ENCODE results near the gene UPB1. TPM values are rescaled to one million over a fixed set of nuclear protein-coding genes. Genes with fewer than 3 reads are reported as not detected.
"Not testable (repeated sequence)": the region's sequence is repeated elsewhere in the genome, so short reads cannot be mapped to it uniquely, and the experiment has no call there.

The UPB1 gene
- total and polyA plus RNA-seq, 2 donors: 0.14 to 0.90 TPM

- no peak for DNase-seq (ENCODE audit: extremely low spot score)
- 90% methylated on average over 6 of the region's 6 CpGs for WGBS
- Histone ChIP-seq H3K27ac (ENCODE audit: low read depth) (no peak overlapping the region), H3K4me3 (ENCODE audit: low read depth, low read length) (no peak overlapping the region), H3K36me3 (ENCODE audit: insufficient read depth) (peaks cover 2% of the 10 kb centered on the region), H3K4me1 (ENCODE audit: insufficient read depth) (no peaks in the 10 kb centered on the region)
Observed at GRCh38 chr22:24541681-24542515, 46.8 kb downstream of the UPB1 start.

- DNase-seq (ENCODE audit: extremely low spot score): no peak
- WGBS: 89% methylated on average over 9 of the region's 9 CpGs
- peaks cover 2% of the 10 kb centered on the region for H3K36me3 ChIP-seq (ENCODE audit: insufficient read depth)
Observed at GRCh38 chr22:24542641-24543040, 47.5 kb downstream of the UPB1 start.

GRCh38 chr22:24543185-24543601 is 48.1 kb downstream of the UPB1 start:
- Histone ChIP-seq H3K4me1 (ENCODE audit: insufficient read depth) (no peaks in the 10 kb centered on the region), H3K27ac (ENCODE audit: low read depth) (no peak overlapping the region), H3K4me3 (ENCODE audit: low read depth, low read length) (no peak overlapping the region), H3K36me3 (ENCODE audit: insufficient read depth) (peaks cover 2% of the 10 kb centered on the region)
- 86% methylated on average over 7 of the region's 7 CpGs for WGBS
- DNase-seq (ENCODE audit: extremely low spot score): no peak

More at GRCh38 chr22:24542641-24543040, 47.5 kb downstream of the UPB1 start:
- Histone ChIP-seq H3K4me3 (ENCODE audit: low read depth, low read length) (no peak overlapping the region), H3K4me1 (ENCODE audit: insufficient read depth) (no peaks in the 10 kb centered on the region), H3K27ac (ENCODE audit: low read depth) (no peak overlapping the region)

GRCh38 chr22:24543679-24544243 is 48.6 kb downstream of the UPB1 start:
- Histone ChIP-seq H3K36me3 (ENCODE audit: insufficient read depth) (peaks cover 2% of the 10 kb centered on the region), H3K4me3 (ENCODE audit: low read depth, low read length) (no peak overlapping the region), H3K27ac (ENCODE audit: low read depth) (no peak overlapping the region), H3K4me1 (ENCODE audit: insufficient read depth) (no peaks in the 10 kb centered on the region)
- WGBS: 91% methylated on average over 11 of the region's 11 CpGs
- no peak for DNase-seq (ENCODE audit: extremely low spot score)

- H3K4me1 ChIP-seq (ENCODE audit: insufficient read depth): no peaks in the 10 kb centered on the region
Observed at GRCh38 chr22:24548812-24549211, 53.7 kb downstream of the UPB1 start.

DNA sequence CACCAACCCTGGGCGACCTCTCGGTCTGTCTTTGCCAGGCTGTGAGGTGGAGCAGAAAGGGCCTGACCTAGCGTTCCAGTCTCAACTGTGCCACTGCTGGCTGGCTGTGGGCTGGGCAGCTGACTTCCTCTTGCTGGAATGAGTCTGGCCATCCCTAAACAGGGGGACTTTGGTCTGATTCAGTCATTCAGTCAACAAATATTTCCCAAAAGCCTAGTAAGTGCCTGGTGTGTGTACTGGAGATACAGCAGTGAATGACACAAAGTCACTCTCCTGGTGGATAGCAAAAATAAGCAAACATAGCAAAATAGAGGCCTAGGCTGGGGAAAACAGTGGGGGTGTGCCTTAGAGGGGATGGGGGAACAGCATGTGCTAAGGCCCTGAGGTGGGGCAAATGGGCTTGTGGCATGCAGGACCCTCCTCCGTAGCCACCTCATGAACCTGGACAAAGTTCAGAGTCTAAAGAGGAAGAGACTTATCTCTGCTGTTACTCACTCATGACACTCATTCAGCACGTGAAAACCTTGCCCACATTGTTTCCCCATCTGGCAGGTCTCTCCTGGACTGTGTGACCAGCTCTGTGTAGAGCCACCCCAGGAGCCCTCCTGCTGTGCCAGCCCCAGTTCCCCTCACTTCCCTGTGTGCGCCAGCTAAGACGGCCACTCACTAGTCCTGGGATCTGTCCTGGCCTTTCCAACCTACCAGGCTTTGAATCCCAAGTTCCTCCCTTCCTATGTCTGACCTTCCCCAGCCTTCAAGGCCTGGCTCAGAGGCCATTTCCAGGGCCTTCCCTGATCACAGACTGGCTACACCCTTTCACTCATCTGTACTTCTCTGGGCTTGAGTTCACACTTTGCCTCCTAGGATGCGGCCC is 55.1 kb downstream of the UPB1 start:
- no peaks in the 10 kb centered on the region for H3K4me1 ChIP-seq (ENCODE audit: insufficient read depth)
- H3K27ac ChIP-seq (ENCODE audit: low read depth): no peak overlapping the region
- no peaks in the 10 kb centered on the region for H3K36me3 ChIP-seq (ENCODE audit: insufficient read depth)
- 88% methylated on average over 8 of the region's 8 CpGs for WGBS
- H3K4me3 ChIP-seq (ENCODE audit: low read depth, low read length): no peak overlapping the region
- no peak for DNase-seq (ENCODE audit: extremely low spot score)

More at GRCh38 chr22:24548812-24549211, 53.7 kb downstream of the UPB1 start:
- WGBS: 95% methylated on average over 4 of the region's 4 CpGs
- DNase-seq (ENCODE audit: extremely low spot score): no peak
- Histone ChIP-seq H3K27ac (ENCODE audit: low read depth) (no peak overlapping the region), H3K4me3 (ENCODE audit: low read depth, low read length) (no peak overlapping the region), H3K36me3 (ENCODE audit: insufficient read depth) (no peaks in the 10 kb centered on the region)

DNA sequence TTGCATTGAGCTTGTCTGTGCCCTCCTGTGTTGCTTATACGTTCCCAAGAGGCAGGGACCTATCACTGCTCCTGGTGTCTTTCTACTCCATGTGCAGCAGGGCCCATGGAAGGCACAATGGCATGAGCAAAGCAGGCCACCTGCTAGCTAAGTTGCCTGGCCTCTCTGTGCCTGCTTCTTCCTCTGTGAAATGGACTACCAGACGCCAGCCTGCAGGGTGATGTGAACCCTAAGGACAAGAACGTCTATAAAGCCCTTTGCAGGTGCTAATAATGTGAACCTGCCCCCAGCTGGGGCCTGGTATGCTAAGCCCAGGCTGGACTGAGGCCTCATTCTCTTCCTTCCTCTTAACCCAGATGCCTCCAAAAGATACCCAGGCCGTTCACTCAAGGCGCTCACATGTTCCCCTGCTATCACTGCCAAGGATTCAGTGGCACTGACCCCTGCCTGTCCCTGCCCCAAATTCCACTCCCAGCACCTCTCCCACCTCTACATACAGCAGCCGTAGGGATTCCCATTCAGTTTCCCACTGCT is 55.8 kb downstream of the UPB1 start:
- H3K4me1 ChIP-seq (ENCODE audit: insufficient read depth): no peaks in the 10 kb centered on the region
- no peak overlapping the region for H3K4me3 ChIP-seq (ENCODE audit: low read depth, low read length)
- 78% methylated on average over 6 of the region's 6 CpGs for WGBS
- no peaks in the 10 kb centered on the region for H3K36me3 ChIP-seq (ENCODE audit: insufficient read depth)
- DNase-seq (ENCODE audit: extremely low spot score): no peak
- no peak overlapping the region for H3K27ac ChIP-seq (ENCODE audit: low read depth)

DNA sequence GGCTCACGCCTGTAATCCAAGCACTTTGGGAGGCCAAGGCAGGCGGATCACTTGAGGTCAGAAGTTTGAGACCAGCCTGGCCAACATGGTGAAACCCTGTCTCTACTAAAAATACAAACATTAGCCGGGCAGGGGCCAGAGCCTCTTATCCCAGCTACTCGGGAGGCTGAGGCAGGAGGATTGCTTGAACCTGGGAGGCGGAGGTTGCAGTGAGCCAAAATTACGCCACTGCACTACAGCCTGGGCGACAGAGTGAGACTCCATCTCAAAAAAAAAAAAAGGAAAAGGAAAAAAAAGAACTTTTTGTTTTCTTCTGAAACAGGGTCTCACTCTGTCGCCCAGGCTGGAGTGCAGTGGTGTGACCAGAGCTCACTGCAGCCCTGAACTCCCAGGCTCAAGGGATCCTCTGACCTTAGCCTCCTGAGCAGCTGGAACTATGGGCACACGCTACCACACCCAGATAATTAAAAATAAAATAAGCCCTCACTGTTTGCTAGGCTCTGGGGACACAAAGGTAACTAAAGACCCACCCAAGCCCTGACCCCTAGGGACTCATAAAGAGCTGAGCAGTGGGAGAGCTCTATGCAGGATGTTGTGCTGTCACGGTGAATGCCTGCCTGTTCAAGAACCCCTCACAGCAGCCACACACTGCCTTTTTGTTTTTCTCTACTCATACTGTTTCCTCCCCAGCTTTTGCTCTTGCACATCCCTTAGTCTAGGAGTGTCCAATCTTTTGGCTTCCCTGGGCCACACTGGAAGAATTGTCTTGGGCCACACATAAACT is 57.6 kb downstream of the UPB1 start:
- H3K4me3 ChIP-seq (ENCODE audit: low read depth, low read length); H3K36me3 ChIP-seq (ENCODE audit: insufficient read depth); H3K27ac ChIP-seq (ENCODE audit: low read depth); H3K4me1 ChIP-seq (ENCODE audit: insufficient read depth); DNase-seq (ENCODE audit: extremely low spot score): not testable (repeated sequence)
- 80% methylated on average over 10 of the region's 10 CpGs for WGBS

DNA sequence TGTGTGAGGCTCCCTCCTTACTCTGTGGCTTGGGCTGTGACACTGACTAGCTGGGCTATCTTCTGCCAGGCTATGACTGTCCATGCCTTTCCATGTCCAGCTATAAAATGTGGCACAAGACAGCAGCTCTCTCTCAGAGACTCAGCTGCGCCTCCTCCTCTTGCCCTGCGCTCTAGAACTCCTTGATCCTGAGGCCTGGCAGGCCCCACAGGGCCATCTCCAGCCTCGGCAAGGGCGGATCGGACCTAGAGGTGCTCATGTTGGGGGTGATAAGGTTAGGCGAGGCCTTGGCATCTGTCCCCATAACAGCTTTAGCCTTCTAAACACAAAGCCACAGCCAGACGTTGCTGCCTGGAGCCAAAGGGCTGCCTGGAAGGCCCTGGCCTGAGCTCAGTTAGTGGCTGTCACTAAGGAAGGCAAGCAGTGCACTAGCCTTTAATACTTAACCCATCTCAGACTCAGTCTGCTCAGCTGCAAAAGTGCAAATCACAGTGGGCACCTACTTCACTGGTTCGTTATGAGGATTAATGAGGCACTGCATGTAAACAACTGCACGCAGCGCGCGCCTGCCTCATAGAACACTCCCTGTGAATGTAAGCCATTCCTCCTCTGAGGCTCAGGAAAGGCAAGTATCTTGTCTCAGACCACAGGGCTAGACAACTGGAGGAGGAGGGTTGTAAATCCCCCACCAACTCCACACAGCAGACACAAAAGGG is 58.6 kb downstream of the UPB1 start:
- Histone ChIP-seq H3K4me3 (ENCODE audit: low read depth, low read length) (peak overlapping the region; percentile 83), H3K27ac (ENCODE audit: low read depth) (peak overlapping the region; percentile 95), H3K4me1 (ENCODE audit: insufficient read depth) (no peaks in the 10 kb centered on the region), H3K36me3 (ENCODE audit: insufficient read depth) (no peaks in the 10 kb centered on the region)
- 24% methylated on average over 12 of the region's 12 CpGs for WGBS
- DNase-seq (ENCODE audit: extremely low spot score): no peak

- DNase-seq (ENCODE audit: extremely low spot score): no peak
- no peaks in the 10 kb centered on the region for H3K36me3 ChIP-seq (ENCODE audit: insufficient read depth)
- WGBS: under 1% methylated on average over 64 of the region's 64 CpGs
- H3K4me3 ChIP-seq (ENCODE audit: low read depth, low read length): peak within 1 kb of the TSS; percentile 95
- H3K27ac ChIP-seq (ENCODE audit: low read depth): peak within 1 kb of the TSS; percentile 95
- no peaks in the 10 kb centered on the region for H3K4me1 ChIP-seq (ENCODE audit: insufficient read depth)
Observed at GRCh38 chr22:24554313-24555164, 59.4 kb downstream of the UPB1 start, which contains the start of gene GUCD1. Gene GUCD1, minus strand, starts transcription at chr22:24555138. Its CDS starts 147 bp downstream, at chr22:24554991.

DNA sequence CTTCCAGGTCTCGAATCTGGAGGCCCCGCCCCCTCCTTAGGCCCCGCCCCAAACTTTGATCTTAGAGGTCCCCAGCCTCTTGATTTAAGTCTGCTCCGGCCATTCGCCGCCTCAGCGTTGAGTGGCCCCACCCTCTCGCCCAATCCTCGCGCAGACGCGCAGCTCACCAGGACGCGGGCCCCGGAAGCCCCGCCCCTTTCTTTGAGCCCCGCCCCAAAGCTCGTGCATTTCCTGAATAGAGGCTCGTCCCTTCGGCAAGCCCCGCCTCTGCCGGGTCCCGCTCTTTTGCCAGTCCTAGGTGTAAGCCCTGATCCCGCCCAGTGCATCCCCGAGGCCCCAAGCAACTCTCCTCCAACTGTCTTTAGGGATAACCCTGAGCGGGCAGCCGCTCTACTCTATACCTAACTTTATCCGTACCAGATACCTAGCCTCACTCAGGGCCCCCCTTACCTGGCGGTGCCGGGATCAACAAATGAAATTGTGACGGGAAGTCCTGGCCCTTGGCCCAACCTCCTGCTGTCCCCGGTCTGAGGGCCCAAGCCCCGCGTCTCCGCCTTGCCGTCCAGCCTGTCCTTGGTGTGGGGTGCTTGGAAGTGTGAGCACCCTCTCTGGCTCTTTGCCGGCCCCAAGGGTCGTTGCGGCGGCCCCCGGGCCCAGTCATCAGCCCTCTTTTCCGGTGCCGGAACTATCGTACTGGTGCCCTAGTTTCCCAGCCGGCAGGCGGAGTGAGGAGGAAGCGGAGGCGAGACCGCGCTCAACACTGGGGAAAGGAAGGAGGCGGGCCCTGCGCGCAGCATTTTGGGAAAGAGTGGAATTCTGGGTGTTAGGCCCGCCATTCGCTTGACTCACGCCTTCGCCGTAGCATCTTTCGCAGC is 60.3 kb downstream of the UPB1 start, which contains the start of gene SNRPD3:
SNRPD3 (plus strand) TSS at position 835 of the 875 bp plus-strand sequence. CDS start 1,676 bp downstream, outside the sequence.
- under 1% methylated on average over 59 of the region's 59 CpGs for WGBS
- DNase-seq (ENCODE audit: extremely low spot score): peak; percentile 98
- H3K27ac ChIP-seq (ENCODE audit: low read depth): peak within 1 kb of the TSS; percentile 95
- peak within 1 kb of the TSS; percentile 95 for H3K4me3 ChIP-seq (ENCODE audit: low read depth, low read length)
- no peaks in the 10 kb centered on the region for H3K4me1 ChIP-seq (ENCODE audit: insufficient read depth)
- no peaks in the 10 kb centered on the region for H3K36me3 ChIP-seq (ENCODE audit: insufficient read depth)

Measured in urinary bladder (tissue), 4 donors.